HG03342 (cell line): Measurements from ENCODE around the gene ZNF275.
"Not testable (repeated sequence)": the region's sequence is repeated elsewhere in the genome, so short reads cannot be mapped to it uniquely, and the experiment has no call there.

Source experiments
- ATAC-seq: cut with Tn5 transposase; IDR thresholded peaks from one replicate; pipeline ENCODE4 v1.9.1; 2021; ENCODE audit warnings: mild to moderate bottlenecking, moderate library complexity; ENCODE audit not compliant: unreplicated experiment

ZNF275 gene

DNA sequence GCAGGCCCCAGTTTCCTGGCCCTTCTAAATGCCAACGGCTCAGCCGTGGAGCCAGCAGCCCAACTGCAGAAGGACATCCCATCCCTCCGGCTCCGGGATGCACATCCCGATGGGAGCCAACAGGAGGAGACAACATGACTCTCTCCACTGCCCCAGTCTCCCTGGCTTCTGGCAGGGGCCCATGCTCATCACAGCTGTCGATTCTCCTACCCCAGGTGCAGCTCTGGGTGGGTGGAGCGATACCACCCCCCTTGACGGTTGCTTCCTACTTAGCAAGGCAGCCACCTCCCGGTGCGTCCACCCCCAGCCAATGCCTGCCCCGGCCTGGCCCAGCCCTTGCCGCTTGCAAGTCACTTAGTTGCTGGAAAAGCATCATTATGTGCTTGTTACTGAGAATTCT is 19.5 kb downstream of the ZNF275 start:
- no peak for ATAC-seq

DNA sequence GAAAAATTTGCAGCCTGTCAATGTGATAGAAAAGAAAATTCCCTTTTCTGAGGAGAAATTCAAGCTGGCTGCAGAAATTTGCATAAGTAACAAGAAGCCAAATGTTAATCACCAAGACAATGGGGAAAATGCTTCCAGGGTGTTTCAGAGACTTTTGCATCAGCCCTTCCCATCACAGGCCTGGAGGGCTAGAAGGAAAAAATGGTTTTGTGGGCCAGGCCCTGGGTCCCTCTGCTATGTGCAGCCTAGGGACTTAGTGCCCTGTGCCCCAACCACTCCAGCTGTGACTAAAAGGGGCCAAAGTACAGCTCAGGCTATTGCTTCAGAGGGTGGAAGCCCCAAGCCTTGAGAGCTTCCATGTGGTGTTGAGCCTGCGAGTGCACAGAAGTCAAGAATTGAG is 23.9 kb downstream of the ZNF275 start:
- no peak for ATAC-seq

DNA sequence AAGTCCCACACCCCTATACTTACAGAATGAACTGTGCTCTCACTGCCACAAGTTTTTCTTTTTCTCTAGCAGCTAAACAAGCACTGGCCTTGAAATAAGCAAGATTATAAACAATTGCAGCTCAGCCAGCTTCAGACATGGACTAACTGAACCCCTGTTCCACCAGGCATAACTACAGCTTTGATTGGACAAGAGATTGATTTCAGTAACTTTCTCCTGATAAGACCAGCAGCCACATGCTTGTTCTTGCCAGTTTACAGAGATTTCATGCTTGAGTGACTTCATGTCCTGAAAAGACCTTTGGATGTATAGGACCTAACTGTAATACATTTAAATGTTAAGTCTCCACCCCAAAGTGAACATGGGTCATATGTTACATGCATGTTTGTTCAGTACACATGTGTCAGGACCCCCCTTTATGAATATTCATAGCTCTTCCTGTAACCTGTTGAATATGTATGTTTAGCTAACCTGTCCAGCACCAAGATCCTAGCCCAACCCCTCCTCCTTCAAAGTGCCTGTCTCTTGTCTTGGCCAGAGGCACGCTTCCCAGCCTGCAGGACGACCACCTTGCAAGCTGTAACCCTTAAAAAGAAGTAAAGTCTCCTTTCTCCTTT is 27.9 kb downstream of the ZNF275 start:
- no peak for ATAC-seq

DNA sequence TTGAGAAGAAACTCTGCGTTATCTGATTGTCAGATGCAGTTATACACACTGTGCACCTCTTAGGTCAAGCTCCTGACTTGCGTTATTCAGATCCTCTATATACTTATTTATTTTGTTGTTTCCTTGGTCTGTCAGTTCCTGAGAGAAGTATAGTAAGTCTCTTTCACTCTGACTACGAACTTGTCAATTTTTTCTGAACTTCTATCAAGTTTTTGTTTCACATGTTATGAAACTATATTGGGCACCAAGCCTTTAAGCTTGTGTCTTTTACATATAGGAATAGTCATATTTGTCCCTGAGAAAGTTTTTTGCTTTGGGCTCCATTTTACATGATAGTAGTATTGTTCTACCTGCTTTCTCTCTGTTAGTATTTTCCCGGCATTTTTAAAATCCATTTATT is 31.7 kb downstream of the ZNF275 start:
- peak; percentile 48 for ATAC-seq

DNA sequence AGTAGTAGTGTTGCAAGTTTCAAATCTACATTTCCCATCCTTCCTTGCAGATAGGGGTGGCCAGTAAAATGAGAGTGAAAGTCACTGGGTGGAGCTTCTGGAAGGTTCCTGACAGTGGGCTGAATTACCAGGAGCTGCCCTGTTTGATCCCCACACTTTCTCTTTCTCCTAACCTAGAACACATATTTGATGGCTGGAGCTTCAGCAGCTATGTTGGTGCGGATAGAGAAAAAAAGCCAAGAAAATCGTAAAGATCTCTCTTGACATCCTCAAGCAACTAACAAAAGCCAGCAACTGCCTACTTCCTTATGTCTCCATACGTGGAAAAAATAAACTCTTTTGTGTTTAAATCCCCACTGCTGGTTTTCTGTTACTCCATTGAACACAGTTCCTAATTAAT is 32.2 kb downstream of the ZNF275 start:
- ATAC-seq: no peak

DNA sequence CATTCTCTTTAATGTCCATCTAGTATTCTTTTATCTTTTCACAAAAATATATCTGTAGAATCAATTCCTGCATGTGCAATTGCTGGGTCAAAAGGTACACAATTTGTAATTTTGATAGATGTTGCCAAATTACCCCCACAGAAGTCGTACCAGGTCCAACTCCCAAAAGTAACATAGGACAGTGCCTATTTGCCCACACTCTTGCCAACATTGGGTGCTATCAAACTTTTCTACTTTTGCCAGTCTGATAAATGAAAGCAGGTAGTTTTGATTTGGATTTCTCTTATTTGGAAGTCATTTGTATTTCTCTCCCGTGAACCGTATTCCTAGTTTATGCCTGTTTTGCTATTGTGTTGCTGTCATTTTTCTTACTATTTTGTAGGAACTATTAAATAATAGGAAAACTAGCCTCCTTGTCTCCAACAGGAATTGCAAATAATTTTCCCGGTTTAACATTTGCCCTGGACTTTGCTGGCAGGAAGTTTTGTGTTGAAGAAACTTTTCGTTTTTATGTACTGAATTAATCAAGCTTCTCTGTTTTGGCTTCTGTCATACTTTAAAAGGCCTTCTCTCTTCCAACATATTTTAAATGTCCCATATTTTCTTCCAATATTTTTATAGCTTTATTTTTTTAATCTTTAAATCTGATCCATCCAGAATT is 33.1 kb downstream of the ZNF275 start:
- ATAC-seq: no peak

DNA sequence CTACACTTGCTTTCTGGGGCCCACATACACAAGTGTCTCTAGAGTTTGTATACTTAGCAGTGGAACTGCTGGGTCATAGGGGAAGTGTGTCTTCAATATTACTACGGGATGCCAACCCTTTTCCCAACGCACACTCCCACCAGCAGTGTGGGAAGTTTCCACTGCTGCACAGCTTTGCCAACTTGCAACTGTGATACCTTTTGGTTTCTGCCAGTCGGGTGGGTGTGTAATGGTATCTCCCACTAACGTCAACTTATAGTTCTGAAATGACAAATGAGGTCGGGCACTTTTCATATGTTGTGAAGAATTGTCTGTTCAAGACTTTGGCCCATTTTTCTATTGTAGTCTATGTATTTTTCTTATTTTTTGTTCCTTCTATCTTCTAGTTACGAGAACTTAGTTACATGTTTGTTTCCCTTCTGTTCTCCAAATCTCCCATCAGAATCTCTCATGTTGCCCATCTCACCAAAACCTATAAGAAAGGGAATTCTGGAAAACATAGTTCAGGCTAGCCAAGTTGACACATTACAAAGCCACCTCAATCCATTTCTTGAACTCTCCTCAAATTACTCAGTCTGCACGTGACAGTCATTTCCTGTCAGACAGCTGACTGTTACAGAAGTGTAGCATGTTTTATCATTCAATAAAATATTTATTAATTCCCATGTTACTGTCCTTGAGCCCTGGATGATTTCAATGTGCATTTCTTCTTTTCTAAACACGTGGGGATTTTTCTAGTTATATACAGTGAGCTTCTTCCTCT is 36.5 kb downstream of the ZNF275 start:
- ATAC-seq: no peak

DNA sequence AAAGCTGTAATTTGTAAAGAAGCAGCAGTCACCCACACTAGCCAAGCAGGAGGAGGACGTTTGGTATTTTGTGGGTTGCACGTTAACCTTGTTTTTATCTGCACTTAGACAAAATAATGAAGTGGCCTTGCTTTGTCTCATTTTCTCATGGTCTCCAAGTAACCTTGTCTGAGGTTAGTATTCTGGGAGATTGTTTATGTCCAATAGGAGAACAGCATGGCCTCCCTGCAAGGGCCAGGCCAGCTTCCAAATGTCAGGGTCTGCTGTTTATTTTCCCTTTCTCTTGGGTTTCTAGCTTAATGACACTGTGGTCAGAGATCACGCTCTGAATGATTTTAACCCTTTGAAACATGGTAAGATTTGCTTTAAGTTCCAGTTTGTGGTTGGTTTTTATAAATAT is 37.3 kb downstream of the ZNF275 start:
- ATAC-seq: no peak

DNA sequence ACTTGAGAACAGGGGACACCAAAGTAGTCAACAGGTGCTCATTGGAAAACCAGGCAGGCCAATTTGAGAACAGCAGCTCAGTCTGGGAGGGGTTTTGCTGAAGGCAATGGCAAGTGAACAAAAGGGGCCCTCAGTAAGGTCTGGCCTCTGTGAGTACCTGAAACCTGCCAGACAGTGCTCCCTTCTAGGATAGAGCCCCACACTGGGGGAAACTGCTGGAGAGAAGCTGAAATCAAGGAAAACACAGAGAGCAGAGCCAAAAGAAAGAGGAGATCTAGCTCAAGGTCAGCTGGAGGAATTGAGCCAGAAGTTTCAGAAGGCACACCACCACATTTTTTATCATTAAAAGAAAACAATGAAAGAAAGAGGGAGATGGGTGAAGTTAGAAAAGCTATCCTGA is 39.0 kb downstream of the ZNF275 start:
- no peak for ATAC-seq

DNA sequence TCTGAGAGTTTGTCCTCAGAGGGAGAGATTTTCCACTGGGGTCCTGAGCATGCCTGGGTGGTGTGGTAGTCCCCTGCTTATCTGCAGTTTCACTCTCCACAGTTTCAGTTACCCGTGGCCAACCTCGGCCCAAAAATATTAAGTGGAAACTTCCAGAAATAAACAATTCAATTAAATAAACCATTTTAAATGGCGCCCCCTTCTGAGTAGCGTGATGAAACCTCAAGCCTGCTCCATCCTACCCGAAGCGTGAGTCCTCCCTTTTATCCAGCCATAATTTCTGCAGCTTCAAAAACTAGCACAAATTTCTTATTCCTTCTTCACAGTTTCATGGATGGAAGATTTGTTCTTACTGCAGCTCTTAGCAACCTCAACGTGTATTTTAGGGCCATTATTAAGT is 40.5 kb downstream of the ZNF275 start:
- no peak for ATAC-seq

DNA sequence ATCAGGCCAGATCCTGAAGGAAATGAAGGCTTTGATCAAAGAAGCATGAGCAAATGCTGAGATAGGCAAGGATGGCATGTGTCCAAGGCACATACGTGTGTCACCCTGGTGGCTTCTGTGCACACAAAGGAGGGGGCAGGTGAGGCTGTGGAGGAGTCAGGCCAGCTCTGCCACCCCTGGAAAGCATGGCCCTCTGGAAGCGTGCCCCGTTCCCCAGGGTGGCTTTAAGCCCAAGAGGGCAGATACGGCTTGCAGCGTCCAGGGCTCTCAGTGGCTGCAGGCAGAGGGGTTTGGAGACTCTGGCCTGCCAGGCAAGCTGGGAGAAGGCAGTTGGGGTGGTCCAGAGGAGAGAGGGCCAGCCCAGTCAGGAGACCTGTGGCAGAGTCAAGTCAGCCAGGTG is 41.6 kb downstream of the ZNF275 start:
- no peak for ATAC-seq

DNA sequence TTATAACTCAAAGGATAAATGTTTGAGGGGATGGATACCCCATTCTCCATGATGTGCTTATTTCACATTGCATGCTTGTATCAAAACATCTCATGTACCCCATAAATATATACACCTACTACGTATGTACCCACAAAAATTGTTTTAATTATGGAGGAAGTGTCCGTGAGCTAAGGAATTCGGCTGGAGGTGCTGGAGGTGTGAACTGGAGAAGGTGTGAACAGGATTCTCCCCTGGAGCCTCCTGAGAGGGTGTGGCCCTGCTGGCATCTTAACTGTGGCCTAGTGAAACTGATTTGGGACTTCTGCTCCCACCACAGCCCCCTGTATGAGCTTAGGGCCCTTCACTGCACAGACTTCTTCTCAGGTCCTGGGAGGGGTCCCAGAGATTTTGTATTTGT is 43.8 kb downstream of the ZNF275 start:
- no peak for ATAC-seq

DNA sequence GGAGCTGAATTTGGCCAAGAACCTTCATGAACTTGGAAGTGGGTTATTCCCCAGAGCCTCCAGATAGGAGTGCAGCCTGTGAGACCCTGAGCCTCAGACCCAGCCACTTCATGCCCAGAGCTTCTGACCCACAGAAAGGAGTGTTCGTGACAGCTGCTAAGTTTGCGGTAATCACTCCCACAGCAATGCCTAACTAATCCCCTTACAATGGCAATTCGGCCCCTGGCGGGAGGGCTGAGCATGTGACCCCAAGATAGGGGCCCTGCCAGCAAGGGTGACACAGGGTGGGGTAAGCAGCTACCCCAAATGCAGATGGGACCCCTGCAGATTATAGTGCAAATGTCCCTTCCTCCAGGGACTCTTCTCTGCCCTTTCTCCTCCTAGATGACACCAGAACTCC is 44.7 kb downstream of the ZNF275 start:
- ATAC-seq: no peak

DNA sequence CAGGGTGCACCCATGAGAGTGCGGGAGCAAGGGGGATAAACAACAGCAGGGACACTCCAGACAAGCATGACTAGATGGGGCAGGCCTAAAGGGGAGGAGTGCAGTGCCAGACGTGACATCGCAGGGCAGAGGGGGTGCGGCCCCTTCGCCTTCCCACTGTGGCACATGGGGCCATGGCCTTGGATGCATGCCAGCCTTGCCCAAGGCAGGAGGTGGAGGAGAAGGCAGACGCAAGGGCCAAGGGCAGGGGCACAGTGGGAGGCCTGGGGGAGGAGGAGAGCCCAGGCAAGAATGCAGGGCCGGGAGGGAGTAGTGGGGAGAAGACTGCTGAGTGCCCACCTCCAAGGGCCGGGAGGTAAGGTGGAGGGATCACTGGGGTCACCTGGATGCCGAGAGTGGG is 45.6 kb downstream of the ZNF275 start:
- no peak for ATAC-seq

DNA sequence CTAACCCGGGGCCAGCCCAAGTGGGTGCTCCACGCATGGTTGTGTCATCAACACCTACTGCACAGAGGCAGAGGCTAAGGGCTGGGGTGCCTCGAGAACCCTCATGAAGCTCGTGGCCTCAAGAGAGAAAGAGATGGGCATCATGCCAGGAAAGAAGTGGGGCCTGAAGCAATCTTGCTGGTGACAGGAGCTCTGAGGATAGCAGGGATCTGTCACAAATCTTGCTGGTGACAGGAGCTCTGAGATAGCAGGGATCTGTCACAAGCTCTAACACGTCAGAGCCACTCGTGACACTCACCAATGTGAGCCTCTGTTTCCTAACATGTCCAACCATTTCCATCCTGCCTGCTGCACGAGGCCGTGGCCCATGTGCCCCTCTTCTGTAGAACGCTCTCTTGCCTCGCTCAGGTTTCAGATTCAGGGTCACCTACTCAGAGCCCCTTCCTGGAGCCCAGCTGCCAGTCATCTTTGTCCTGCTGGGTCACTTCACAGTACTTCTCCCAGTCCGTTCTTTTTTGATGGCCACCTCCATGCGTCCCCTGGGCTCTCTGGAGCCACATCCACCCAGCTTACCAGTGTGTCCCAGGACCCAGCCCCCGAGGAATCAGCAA is 46.1 kb downstream of the ZNF275 start:
- ATAC-seq: no peak

DNA sequence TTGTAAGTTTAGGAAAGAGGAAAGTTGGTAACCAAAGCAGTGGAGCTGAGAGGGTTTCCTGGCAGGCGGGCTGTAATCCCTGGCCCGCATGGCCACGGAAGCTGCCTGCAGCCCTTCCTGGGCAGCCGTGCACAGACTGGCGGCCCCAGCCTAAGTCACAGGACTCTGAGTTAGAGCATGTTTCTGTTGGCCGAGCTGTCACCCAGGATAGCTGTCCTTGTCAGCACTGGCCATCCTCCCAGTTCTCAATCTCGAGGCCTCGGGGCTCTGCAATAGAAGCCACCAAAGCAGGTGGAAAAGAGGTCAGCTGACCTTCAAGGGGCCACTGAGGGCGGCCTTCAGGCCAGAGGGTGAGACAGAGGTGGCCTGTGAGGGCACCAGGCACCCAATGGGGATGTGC is 46.7 kb downstream of the ZNF275 start:
- no peak for ATAC-seq

DNA sequence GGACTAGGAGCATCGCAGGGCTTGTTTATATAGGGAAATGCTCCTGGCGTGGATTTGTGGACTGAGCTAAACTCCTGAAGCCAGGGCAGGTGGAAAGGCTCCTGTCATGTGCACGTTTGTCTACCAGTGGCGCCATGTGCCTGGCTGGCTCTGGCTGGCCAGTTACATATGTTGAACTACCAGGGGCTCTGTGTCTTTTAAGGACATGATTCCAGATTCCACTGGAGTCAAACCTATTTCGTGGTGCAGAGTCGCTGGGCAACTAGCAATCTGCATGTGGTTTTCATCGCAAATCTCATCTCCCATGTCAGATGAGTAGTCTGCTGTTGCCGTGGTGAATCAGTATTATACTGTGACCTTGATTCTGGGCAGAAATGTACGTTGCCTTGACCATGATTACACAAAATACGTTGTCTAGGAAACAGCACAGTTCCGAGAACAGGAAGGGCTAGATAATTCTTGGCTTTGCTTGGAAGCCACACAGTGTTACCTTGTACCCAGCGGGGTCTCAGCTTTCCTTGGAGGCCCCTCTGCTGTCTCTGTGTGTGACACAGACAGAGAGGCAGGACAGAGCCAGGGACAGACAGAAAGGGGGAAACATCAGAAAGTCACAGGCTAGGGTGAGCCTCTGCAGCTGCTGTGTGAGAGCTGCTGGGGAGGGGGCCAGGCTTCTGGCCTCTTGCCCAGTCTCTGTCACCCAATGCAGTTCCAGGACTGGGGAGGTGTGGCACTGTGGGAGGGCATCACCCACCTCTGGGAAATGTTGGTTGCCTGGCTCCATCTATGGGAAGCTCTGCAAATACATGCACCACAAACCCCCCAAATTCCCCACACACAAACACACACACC is 48.0 kb downstream of the ZNF275 start:
- ATAC-seq: peak; percentile 59

DNA sequence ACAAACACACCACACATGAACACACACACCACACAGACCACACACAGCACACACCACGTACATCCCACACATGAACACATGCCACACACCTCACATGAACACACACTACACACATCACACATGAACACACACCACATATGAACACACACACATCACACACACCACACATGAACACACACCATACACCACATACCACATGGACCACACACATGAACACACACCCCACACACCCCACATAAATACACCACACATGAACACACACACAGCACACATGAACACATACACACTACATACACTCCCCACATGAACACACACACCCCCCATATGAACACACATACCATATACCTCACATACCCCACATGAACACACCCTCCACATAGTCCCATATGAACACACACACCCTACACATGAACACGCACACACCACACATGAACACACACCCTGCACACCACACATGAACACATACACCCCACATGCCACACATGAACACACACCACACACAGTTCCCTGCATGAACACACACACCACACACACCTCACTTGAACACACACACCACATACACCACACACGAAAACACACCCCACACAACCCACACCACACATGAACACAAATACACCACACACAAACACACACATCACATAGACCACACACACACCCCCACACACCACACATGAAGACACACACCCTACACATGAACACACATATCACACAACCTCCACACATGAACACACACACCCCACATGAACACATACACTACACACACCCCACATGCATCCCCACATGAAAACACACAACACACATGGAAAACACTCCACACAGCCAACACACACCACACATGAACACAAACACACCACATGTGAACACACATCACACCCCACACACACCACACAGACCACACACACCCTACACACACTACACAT is 48.9 kb downstream of the ZNF275 start:
- ATAC-seq: no peak

DNA sequence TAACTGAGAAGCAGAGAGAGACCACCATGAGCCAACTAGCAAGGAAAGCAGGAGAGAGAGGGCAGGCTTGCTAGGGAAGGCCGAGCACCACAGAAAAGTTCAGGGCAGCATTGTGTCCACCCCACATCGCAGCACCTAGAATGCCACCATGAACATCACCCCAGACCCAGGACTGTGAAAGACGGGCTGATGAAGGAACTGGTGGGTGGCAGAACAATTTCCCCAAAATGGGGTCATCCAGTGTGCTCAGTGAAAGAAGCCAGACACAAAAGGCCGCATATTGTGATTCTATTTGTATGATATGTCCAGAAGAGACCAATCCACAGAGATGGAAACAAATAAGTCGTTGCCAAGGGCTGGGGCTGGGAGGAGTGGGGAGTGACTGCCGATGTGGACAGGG is 50.4 kb downstream of the ZNF275 start:
- ATAC-seq: no peak

DNA sequence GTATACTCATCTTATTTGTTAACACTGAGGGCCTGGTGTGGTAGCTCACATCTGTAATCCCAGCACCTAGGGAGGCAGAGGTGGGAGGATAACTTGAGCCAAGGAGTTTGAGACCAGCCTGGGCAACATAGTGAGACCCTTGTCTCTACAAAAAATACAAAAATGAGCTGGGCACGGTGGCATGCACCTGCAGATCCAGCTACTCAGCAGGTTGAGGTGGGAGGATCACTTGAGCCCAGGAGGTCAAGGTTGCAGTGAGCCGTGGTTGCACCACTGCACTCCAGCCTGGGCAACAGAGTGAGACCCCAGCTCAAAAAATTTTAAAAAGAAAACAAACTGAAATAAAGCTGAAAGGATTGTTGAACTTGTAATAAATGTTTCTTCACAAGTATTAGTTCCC is 51.0 kb downstream of the ZNF275 start:
- ATAC-seq: not testable (repeated sequence)
